Fibroblast of skin of scalp (primary cell): ENCODE results near the gene OXCT1.
"Not testable (repeated sequence)": the region's sequence is repeated elsewhere in the genome, so short reads cannot be mapped to it uniquely, and the experiment has no call there.

Experiments used
- DNase-seq: peaks from one replicate; pipeline ENCODE4 v3.0.0-alpha.2; 2013

OXCT1 gene

GRCh38 chr5:41772056-41772455 is 98.2 kb downstream of the OXCT1 start:
- DNase-seq = peak; percentile 36

GRCh38 chr5:41770799-41771198 is 99.4 kb downstream of the OXCT1 start:
- DNase-seq = no peak

DNA sequence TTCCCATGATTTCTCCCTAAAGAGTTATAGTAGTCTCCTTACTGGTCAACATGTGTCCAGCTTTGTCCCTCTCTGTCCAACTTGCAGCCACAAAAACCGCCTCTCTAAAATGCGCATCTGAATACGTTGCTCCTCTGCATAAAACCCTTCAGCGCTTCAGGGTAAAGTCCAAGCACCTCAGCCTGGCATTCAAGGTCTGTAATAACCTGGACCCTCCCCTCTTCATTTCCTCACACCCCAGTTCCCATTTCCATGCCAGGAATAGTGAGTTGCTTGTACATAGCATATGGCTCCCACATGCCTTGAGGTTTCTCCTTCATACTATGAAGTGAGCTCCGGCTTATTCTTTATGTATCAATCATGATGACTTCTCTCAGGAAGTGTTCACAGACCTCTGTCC is 101.5 kb downstream of the OXCT1 start:
- DNase-seq = no peak

GRCh38 chr5:41764650-41765049 is 105.6 kb downstream of the OXCT1 start:
- DNase-seq = no peak

GRCh38 chr5:41763574-41763973 is 106.7 kb downstream of the OXCT1 start:
- DNase-seq = no peak

- peak; percentile 90 for DNase-seq
Observed at GRCh38 chr5:41763081-41763480, 107.1 kb downstream of the OXCT1 start.

DNA sequence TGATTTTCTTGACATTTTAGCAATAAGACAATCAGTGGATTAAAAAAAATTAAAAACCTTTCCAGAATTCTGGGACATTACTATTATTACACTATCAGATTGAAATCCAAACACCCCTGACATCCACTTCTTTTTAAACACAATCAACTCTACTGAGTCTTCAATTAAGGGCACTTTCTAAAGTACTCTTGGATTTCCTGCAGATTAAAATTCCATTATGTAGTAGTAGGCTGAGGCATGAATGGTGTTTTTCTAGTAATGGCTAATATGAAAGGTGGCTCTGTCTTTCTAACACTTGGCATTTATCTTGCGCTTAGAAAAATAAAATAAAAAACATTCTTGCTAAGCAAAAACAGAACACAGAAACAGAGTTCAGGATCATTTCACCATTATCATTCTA is 107.8 kb downstream of the OXCT1 start:
- no peak for DNase-seq

DNA sequence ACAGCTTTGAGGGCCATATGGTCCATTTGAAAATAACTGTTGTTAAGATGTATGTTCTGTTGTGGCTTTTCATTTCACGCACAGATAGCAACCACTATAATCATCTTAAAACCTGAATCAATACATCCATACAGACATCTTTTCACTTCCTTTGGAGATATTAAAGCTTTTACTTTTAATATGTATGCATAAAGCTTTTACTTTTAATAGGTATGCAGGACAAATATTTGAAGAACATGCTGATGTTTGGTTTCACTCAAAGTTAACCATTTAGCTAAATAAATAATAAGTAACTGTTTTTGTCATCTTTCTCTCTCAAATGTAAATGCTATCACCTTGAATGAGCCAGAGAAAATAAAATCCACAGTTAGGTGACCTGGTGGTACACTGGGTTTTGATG is 108.6 kb downstream of the OXCT1 start:
- no peak for DNase-seq

- DNase-seq = no peak
Observed at GRCh38 chr5:41755705-41756104, 114.5 kb downstream of the OXCT1 start.

DNA sequence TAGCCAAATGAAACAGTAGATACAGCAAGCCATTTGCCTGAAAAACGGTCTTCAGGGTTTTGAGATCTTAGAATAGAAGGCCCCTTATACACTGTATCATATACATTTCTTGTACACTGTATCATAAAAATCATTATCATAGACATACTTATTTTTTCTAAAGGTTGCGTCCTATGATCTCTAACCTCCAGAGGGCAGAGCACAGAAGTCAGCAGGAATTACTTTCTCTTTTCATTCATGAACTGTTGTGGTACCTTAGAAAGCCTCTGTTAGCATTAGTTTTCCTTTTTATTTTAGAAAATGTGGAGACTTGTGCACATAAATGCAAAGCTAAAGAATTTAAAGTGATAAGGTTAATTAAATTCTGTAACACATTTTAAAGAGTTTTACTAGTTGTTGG is 115.4 kb downstream of the OXCT1 start:
- DNase-seq = peak; percentile 19

GRCh38 chr5:41751867-41752266 is 118.4 kb downstream of the OXCT1 start:
- peak; percentile 33 for DNase-seq

GRCh38 chr5:41748631-41749030 is 121.6 kb downstream of the OXCT1 start:
- DNase-seq = peak; percentile 22

DNA sequence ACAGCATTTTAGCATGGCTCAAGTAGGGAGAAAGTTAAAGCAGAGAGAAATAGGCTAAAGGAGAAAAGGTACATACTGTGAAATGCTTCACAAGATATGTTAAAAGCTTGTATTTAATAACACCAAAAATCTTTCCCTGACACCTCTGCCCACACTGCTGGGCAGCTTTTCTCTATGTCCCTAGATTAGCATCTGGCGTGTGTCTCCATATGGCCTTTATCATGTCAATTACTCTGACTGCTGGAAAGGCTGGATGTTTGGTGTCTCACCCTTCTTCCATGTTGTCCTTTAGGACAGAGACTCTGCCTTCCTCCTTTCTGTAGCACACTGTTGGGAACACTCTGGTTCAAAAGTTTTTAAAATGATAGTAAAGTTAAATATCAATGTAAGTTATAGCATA is 122.5 kb downstream of the OXCT1 start:
- no peak for DNase-seq

- DNase-seq = peak; percentile 62
Observed at GRCh38 chr5:41747301-41747700, 122.9 kb downstream of the OXCT1 start.

- DNase-seq = not testable (repeated sequence)
Observed at GRCh38 chr5:41742608-41743007, 127.6 kb downstream of the OXCT1 start.

DNA sequence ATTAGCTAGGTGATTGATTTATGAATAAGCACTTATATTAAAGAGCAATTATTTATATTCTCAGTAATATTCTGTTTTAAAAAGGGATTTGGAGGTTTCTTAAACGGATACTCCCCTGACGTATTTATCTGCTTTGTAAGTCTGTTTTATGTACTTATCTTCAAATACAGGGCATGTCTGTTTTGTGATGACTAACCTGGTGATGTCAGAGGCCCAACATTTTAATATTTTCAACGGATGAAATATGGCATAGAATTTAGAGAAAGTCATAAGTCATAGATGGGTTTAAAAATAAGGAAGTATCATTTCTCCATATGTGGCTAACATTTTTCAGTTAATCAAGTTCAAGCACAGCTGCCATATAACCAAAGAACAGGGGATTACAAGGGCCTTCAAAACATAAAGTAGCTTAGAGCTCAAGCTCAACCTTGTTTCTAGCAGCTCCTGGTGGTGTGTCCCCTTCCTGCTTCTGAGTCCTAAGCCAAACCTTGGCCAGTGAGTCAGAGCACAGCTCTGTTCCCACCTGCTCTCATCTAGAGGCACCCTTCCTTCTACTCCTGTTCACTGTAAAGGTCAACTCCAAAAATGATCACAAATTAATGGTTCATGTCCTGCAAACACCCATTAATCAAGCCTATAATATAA is 131.4 kb downstream of the OXCT1 start:
- no peak for DNase-seq

DNA sequence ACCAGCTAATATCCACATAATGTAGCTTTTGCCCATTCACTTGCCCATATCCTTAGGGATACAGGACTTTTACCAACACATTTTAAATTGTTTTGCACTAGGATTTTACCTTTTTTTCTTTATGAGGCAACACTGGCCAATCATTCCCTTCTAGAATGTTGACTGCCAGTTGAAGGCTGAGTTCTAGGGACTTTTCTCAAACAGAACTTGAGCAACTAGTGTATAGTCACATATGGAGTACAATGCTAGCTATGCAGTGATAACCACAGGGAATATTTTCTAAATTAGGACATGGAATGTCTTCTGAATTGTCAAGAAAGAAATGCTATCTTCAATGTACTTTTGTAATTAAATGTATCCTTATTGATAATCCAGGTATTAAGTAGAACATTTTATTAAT is 133.6 kb downstream of the OXCT1 start:
- peak; percentile 73 for DNase-seq

GRCh38 chr5:41735213-41735612 is 135.0 kb downstream of the OXCT1 start:
- no peak for DNase-seq

DNA sequence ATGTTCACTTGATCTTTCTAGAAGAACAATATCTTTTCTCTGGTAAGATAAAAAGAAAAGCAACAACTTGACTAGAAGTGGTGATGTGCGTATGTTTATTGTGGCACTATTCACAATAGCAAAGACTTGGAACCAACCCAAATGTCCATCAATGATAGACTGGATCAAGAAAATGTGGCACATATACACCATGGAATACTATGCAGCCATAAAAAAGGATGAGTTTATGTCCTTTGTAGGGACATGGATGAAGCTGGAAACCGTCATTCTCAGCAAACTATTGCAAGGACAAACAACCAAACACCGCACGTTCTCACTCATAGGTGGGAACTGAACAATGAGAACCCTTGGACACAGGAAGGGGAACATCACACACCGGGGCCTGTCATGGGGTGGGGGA is 140.8 kb downstream of the OXCT1 start:
- DNase-seq = not testable (repeated sequence)

- no peak for DNase-seq
Observed at GRCh38 chr5:41728281-41728680, 141.9 kb downstream of the OXCT1 start.

GRCh38 chr5:41722359-41722950 is 147.8 kb downstream of the OXCT1 start:
- DNase-seq = peak; percentile 22

- DNase-seq = peak; percentile 8
Observed at GRCh38 chr5:41721516-41721915, 148.7 kb downstream of the OXCT1 start.

DNA sequence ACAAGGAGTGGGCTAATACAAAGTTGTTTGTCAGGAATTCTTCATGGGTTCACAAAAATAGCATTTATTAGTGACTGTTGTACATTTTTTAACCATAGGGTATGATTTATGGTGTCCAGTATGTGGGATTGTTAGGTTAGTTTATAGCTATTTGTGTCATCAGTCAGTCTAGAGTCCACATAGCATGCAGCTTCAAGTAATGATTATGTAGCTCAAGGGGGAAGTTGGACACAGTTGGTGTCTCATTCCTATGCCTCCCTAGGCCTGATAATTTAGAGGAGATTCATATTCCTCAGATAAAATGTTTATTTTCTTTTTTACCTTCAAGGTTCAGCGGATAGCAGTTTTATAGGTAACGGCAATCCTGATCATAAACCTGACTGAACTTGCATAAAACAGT is 153.8 kb downstream of the OXCT1 start:
- DNase-seq = no peak

DNA sequence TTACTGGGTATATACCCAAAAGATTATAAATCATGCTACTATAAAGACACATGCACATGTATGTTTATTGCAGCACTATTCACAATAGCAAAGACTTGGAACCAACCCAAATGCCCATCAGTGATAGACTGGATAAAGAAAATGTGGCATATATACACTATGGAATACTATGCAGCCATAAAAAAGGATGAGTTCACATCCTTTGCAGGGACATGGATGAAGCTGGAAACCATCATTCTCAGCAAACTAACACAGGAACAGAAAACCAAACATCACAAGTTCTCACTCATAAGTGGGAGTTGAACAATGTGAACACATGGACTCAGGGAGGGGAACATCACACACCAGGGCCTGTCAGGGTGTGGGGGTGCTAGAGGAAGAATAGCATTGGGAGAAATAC is 155.8 kb downstream of the OXCT1 start:
- DNase-seq = not testable (repeated sequence)

DNA sequence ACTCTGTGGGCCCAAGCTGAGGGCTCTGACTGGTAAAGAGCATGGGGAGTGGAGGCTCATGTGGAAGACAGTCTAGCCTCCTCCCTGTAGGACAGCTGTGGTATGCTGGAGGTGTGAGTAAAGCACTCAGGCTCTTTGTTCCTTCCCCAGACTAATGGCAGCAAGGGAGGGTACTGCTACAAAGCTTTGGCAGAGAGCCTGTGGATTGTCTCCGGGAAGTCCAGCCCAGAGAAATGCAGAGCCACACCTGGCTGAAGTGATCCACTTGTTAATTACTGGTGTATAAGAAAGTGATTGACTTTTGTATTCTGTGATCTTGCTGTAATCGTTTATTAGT is 161.7 kb downstream of the OXCT1 start:
- no peak for DNase-seq
